ENCODE results near the gene RAB11FIP3.

The RAB11FIP3 gene

GRCh38 chr16:424033-424622 is 1.3 kb upstream of the RAB11FIP3 start:
- DNase-seq: no peak

GRCh38 chr16:424623-425081 is 797 bp upstream of the RAB11FIP3 start:
- peak; percentile 5 for DNase-seq

GRCh38 chr16:425740-426114 is 278 bp downstream of the RAB11FIP3 start:
- no peak for DNase-seq

DNA sequence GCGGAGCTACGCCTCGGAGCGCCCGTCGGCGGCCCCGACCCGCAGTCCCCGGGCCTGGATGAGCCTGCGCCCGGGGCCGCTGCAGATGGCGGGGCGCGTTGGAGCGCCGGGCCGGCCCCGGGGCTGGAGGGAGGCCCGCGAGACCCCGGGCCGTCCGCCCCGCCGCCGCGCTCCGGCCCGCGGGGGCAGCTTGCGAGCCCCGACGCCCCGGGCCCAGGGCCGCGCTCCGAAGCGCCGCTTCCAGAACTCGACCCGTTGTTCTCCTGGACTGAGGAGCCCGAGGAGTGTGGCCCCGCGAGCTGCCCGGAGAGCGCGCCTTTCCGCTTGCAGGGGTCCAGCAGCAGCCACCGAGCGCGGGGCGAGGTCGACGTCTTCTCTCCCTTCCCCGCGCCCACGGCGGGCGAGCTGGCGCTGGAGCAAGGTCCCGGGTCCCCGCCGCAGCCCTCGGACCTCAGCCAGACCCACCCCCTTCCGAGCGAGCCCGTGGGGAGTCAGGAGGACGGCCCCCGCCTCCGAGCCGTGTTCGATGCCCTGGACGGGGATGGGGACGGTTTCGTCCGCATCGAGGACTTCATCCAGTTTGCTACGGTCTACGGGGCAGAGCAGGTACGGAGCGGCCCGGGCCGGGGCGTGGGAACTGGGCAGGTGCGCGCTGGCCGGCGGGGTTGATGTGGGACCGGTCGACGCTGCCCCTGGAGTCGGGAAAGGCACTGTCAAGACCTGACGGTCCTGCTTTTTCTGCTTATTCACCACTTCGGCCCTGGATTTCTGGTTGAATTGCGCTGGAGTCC is 861 bp downstream of the RAB11FIP3 start:
- DNase-seq: peak; percentile 11

GRCh38 chr16:426906-427249 is 1.4 kb downstream of the RAB11FIP3 start:
- peak; percentile 11 for DNase-seq

GRCh38 chr16:427250-427649 is 1.8 kb downstream of the RAB11FIP3 start:
- DNase-seq: no peak

DNA sequence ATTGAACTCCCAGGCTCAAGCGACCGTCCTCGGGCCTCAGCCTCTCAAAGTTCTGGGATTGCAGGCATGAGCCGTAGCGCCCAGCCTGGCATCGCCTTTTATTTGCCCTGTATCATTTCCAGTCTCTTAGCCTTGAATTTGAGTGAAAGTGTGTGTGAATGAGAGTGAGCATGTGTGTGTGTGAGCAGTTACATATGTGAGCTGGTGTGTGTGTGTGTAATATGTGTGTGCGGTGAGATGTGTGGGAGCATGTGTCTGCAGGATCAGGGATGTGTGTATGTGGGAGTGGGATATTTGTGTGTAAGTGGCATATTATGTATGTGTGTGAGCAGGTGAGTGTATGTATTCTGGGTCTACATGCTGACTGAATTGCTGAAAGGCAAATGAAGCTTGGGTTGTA is 5.5 kb downstream of the RAB11FIP3 start:
- DNase-seq: no peak

DNA sequence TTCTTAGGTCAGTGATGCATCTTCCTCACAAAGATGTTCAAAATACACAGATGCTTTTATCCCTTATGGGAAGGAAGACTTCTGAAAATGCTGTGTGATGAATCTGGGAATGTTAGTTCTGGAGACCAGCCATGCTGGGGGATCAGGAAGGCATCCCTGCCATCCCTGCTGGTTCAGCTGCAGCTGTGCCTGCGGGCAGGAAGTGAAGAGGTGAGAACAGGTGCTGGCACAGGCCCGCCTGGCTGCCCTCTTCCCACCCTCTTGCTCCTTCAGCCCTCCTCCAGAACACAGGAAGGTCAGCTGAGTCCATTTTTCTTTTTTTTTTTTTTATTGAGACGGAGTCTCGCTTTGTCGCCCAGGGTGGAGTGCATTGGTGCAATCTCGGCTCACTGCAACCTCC is 15.2 kb downstream of the RAB11FIP3 start:
- DNase-seq: no peak

DNA sequence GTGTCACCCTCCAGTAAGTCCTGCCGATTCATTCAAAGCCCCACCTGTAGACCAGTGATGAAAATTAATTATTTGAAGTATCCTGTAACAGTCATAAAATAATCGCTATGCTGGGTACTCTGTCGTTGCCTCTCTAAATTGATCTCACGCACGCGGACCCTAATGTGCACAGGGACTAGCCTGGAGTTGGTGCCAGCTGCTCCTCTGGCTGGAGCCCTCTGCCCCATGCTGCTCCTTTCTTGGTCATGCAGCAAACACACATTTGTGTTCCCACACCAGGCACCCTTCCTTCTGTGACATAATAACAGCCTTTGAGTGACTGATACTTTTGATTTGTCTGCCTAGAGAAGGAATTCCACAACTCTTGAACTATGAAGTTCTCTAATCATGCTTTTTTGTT is 16.0 kb downstream of the RAB11FIP3 start:
- DNase-seq: no peak

- no peak for DNase-seq
Measured at GRCh38 chr16:442976-443375, 17.5 kb downstream of the RAB11FIP3 start.

- no peak for DNase-seq
Measured at GRCh38 chr16:444027-444426, 18.6 kb downstream of the RAB11FIP3 start.

GRCh38 chr16:445566-445965 is 20.1 kb downstream of the RAB11FIP3 start:
- DNase-seq: no peak

- no peak for DNase-seq
Measured at GRCh38 chr16:450385-450784, 24.9 kb downstream of the RAB11FIP3 start.

GRCh38 chr16:450785-451512 is 25.5 kb downstream of the RAB11FIP3 start:
- no peak for DNase-seq

DNA sequence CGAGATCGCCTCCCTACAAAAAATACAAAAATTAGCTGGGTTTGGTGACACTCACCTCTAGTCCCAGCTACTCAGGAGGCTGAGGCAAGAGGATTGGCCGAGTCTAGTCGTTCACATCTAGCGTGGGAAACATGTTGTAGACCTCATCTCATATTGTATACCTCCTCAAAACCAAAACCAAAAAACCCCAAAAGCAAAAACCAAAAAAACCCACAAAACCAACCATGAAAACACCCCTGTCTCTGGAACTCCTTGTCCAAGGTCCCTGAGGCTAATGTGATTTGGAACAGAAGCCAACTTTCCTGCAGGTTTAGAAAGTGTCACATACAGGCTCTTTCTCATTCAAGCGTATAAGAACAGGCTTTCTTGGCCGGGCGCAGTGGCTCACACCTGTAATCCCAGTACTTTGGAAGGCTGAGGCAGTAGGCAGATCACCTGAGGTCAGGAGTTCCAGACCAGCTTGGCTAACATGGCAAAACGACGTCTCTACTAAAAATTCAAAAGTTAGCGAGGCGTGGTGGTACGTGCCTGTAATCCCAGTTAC is 29.0 kb downstream of the RAB11FIP3 start:
- no peak for DNase-seq

DNA sequence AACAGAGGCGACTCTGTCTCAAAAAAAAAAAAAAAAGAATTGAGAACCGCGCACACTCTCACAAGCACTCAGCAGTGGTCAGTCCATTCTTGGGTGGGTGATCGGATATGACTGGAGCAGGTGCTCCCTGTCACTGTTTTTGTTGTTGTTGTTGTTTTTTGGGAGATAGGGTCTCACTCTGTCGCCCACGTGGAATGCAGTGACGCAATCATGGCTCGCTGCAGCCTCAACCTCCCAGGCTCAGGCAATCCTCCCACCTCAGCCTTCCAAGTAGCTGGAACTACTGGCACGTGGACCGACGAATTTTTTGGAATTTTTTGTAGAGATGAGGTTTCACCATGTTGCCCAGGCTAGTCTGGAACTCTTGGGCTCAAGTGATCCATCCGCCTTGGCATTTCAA is 30.0 kb downstream of the RAB11FIP3 start:
- no peak for DNase-seq

DNA sequence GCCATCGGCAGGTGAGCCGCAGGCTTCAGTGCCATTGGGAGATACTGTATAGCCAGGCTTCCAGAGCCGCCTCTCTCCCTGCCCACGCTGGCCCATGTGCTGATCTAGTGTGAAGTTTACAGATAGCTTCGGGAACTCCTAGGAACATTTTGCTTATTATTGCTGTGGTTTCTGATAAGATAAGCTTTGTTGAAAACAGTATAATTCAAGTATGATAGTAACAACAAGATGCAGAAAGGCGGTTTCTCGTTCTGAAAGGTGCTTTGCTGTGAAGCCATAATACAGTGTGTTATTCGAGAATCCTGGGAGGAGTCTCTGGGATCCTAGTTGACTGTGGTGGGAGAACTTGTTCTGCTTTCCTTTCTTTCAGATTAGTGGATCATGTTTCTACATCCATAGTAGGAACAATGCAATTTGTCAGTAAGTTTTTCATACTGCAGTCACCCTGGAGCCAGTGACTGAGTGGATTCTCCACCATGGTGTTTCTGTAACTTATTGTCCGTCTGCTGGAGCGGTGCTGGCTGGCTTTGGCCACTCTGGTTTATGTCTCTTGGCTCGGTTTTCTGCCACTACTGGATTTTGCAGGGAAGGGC is 31.5 kb downstream of the RAB11FIP3 start:
- DNase-seq: no peak

DNA sequence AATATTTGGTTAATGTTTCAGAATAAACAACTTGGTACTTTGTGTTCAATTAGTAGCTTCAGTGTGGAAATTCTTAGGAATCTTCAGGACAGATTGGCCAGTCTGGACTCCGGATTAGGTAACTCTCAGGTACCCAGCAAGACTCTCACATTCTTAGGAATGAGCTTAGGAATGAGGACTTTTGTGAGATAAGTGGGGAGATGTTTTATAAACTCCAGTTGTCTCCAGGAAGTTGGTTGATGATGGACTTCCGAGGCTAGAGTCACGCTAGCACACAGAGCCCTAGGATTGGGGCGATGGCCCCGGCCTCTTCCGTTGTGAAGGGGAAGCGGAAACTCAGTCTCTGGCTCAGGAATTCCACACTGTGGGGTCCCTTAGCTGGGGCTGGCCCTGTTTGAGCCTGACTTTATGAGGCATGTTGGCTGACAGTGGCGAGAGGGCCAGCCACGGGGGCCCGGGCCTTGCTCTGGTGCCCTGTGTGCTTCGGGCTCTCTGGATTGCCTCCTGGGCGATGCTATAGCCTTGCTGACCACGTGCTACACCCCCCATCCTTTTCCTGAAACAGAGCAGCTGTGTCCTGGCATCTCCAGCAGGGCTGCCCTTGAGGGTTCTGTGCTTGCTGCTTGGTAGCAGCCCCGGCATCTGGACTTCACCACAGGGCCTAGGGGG is 32.4 kb downstream of the RAB11FIP3 start:
- DNase-seq: no peak

- no peak for DNase-seq
Measured at GRCh38 chr16:459761-460160, 34.3 kb downstream of the RAB11FIP3 start.

DNA sequence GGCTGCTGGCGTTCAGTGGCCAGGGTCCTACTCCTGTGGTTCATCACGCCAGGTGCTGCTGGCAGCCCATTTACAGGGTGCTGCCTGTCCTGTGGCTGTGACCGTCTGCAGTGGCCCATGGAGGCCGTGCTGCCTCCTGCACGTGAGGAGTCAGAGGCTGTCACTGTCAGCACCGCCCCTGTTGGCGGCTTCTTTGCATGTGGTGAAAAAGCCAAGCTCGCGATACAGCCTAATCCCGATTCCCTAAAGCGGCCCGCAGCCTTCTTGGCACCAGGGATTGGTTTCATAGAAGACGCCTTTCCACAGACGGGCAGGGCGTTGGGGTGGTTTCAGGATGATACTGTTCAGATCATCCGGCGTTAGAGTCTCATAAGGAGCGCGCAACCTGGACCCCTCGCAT is 35.3 kb downstream of the RAB11FIP3 start:
- no peak for DNase-seq

DNA sequence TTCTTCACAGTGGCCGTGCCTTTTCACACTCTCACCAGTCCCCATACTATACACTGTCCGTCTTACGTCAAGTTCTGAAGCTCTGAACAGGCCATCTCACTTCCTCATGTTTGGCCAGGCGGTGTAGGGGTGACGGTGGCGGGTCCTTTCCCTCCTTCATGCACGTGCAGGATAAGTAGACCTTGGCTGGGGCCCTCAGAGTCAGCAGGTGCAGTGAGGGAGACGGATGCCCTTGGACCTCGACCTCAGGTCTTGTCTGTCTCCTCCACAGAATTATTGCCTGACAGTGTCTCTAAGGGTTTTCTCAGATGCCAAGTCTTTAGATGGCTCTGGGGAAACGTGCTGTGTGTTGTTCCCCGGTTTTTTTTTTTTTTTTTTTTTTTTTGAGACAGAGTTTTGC is 37.6 kb downstream of the RAB11FIP3 start:
- DNase-seq: no peak

GRCh38 chr16:466651-467050 is 41.2 kb downstream of the RAB11FIP3 start:
- no peak for DNase-seq

All from CD4-positive, alpha-beta T cell treated with Interleukin-17A for 4 hours (primary cell).